HG02798 (cell line): Measurements from ENCODE around the gene ENO2.
"Not testable (repeated sequence)": the region's sequence is repeated elsewhere in the genome, so short reads cannot be mapped to it uniquely, and the experiment has no call there.

ENCODE experiments used
- ATAC-seq: cut with Tn5 transposase; IDR thresholded peaks from one replicate; pipeline ENCODE4 v1.9.1; 2021; ENCODE audit warnings: mild to moderate bottlenecking; ENCODE audit not compliant: unreplicated experiment, poor library complexity

The ENO2 gene

GRCh38 chr12:6884539-6884938 lies 29.8 kb upstream of the ENO2 start:
- ATAC-seq = no peak

- not testable (repeated sequence) for ATAC-seq
Measured at GRCh38 chr12:6886206-6886999, 28.0 kb upstream of the ENO2 start.

- ATAC-seq = no peak
Measured at GRCh38 chr12:6887460-6887859, 26.9 kb upstream of the ENO2 start.

- ATAC-seq = no peak
Measured at GRCh38 chr12:6888360-6888759, 26.0 kb upstream of the ENO2 start.

- not testable (repeated sequence) for ATAC-seq
Measured at GRCh38 chr12:6888794-6889193, 25.6 kb upstream of the ENO2 start.

GRCh38 chr12:6889775-6890573 lies 24.4 kb upstream of the ENO2 start:
- ATAC-seq = not testable (repeated sequence)

- ATAC-seq = peak; percentile 95
Measured at GRCh38 chr12:6890789-6891645, 23.4 kb upstream of the ENO2 start.

- no peak for ATAC-seq
Measured at GRCh38 chr12:6891646-6892001, 22.8 kb upstream of the ENO2 start.

GRCh38 chr12:6892683-6893082 lies 21.7 kb upstream of the ENO2 start:
- ATAC-seq = not testable (repeated sequence)

GRCh38 chr12:6894321-6894720 lies 20.1 kb upstream of the ENO2 start:
- ATAC-seq = no peak

GRCh38 chr12:6896846-6897435 lies 17.4 kb upstream of the ENO2 start:
- no peak for ATAC-seq

- no peak for ATAC-seq
Measured at GRCh38 chr12:6899427-6899826, 15.0 kb upstream of the ENO2 start.

- no peak for ATAC-seq
Measured at GRCh38 chr12:6899837-6900519, 14.4 kb upstream of the ENO2 start.

GRCh38 chr12:6902448-6902847 lies 11.9 kb upstream of the ENO2 start:
- no peak for ATAC-seq

- no peak for ATAC-seq
Measured at GRCh38 chr12:6903722-6904121, 10.7 kb upstream of the ENO2 start.

- ATAC-seq = peak; percentile 99
Measured at GRCh38 chr12:6904280-6905276, 9.8 kb upstream of the ENO2 start, which contains the start of gene LRRC23. Gene LRRC23 (plus strand): TSS chr12:6904822. CDS start chr12:6905634, 812 bp downstream.

GRCh38 chr12:6905414-6906040 lies 8.9 kb upstream of the ENO2 start:
- ATAC-seq = no peak

- not testable (repeated sequence) for ATAC-seq
Measured at GRCh38 chr12:6908141-6908540, 6.2 kb upstream of the ENO2 start.
